SK-N-SH (cell line): ENCODE data around the gene TSPAN10. TPM values are rescaled to one million over a fixed set of nuclear protein-coding genes. Genes with fewer than 3 reads are reported as not detected.

Experiments
- CTCF ChIA-PET: fragments of 300-600, 350-600 bp; formaldehyde crosslinking; extraction: SDS; loops from one replicate; lab custom pipeline; 2021; lab: Yijun Ruan, JAX
- POLR2A ChIA-PET: fragments of 350-600 bp; sonication (Branson Sonifier 250); formaldehyde crosslinking; extraction: SDS; loops from one replicate; lab custom pipeline; 2020; ENCODE audit warnings: antibody characterized with exemption, inconsistent platforms; lab: Yijun Ruan, JAX
- DNase-seq: peaks from one replicate; pipeline ENCODE4 v3.0.0; 2012
- H2AFZ ChIP-seq: fragments of 200-600 bp; sonication (generic); 2 replicates; pipeline ENCODE4 v1.8.1; 2016; ENCODE audit warnings: antibody characterized with exemption, mild to moderate bottlenecking, low read depth
- H3F3A ChIP-seq: fragments of 200-600 bp; sonication (generic); replicated peaks from 2 replicates; pipeline ENCODE3; 2016; ENCODE audit warnings: antibody characterized with exemption, mild to moderate bottlenecking; ENCODE audit not compliant: insufficient read depth
- H3K27ac ChIP-seq, 2 experiments: fragments of 200-500 bp in 1 of 2; fragments of 200-600 bp in 1 of 2; sonication (Bioruptor generic) in 1 of 2; sonication (generic), shearing (Covaris generic) in 1 of 2; 2 replicates each; pipeline versions ENCODE4 v1.5.1 to v1.6.1; 2014 to 2016; ENCODE audit warnings: low read depth in 2 of 2, inconsistent platforms in 1 of 2, low read length in 1 of 2, mild to moderate bottlenecking in 1 of 2, mixed read lengths in 1 of 2
- H3K27me3 ChIP-seq: fragments of 200-600 bp; sonication (generic), shearing (Covaris generic); 2 replicates; pipeline ENCODE4 v1.6.1; 2016; ENCODE audit warnings: mixed run types; ENCODE audit not compliant: insufficient read depth
- H3K36me3 ChIP-seq, 2 experiments: fragments of 200-500 bp in 1 of 2; fragments of 200-600 bp in 1 of 2; sonication (Bioruptor generic) in 1 of 2; sonication (generic) in 1 of 2; replicated peaks in 1 of 2; 2 replicates each; pipeline versions ENCODE3 to v1.5.1; 2014 to 2016; ENCODE audit warnings: low read length in 1 of 2, mild to moderate bottlenecking in 1 of 2; ENCODE audit not compliant: insufficient read depth in 2 of 2, control insufficient read depth in 1 of 2
- H3K4me1 ChIP-seq, 2 experiments: fragments of 200-500 bp in 1 of 2; fragments of 200-600 bp in 1 of 2; sonication (Bioruptor generic) in 1 of 2; sonication (generic), shearing (Covaris generic) in 1 of 2; 2 replicates each; pipeline versions ENCODE4 v1.5.1 to v1.6.1; 2014 to 2016; ENCODE audit warnings: low read depth in 1 of 2, low read length in 1 of 2, mixed run types in 1 of 2; ENCODE audit not compliant: insufficient read depth in 2 of 2, control insufficient read depth in 1 of 2
- H3K4me2 ChIP-seq: fragments of 200-600 bp; sonication (generic), shearing (Covaris generic); 2 replicates; pipeline ENCODE4 v1.6.1; 2017; ENCODE audit warnings: mixed run types
- H3K4me3 ChIP-seq, 2 experiments: fragments of 200-500 bp in 1 of 2; fragments of 200-600 bp in 1 of 2; sonication (Bioruptor generic) in 1 of 2; sonication (generic), shearing (Covaris generic) in 1 of 2; 2 replicates each; pipeline versions ENCODE4 v1.5.1 to v1.8.1; 2014 to 2016; ENCODE audit warnings: low read depth in 2 of 2, inconsistent platforms in 1 of 2, low read length in 1 of 2, mild to moderate bottlenecking in 1 of 2, mixed read lengths in 1 of 2, moderate library complexity in 1 of 2
- H3K79me2 ChIP-seq: fragments of 200-600 bp; sonication (generic); 2 replicates; pipeline ENCODE4 v1.8.1; 2017; ENCODE audit warnings: mild to moderate bottlenecking; ENCODE audit not compliant: insufficient read depth
- H3K9ac ChIP-seq: fragments of 200-600 bp; sonication (generic); 2 replicates; pipeline ENCODE4 v1.6.1; 2017; ENCODE audit warnings: mixed run types
- H3K9me2 ChIP-seq: fragments of 200-600 bp; sonication (generic); 2 replicates; pipeline ENCODE4 v1.6.1; 2017; ENCODE audit warnings: mixed run types
- H3K9me3 ChIP-seq: fragments of 200-600 bp; sonication (generic); 2 replicates; pipeline ENCODE4 v1.6.1; 2017; ENCODE audit warnings: mixed run types, mild to moderate bottlenecking, moderate library complexity
- H4K20me1 ChIP-seq: fragments of 200-600 bp; sonication (generic); 2 replicates; pipeline ENCODE4 v1.6.1; 2017; ENCODE audit warnings: mild to moderate bottlenecking, mixed run types; ENCODE audit not compliant: insufficient read depth
- ELF1 ChIP-seq: IDR thresholded peaks from 2 replicates; pipeline ENCODE4 v1.4.0; 2012
- FOSL2 ChIP-seq: IDR thresholded peaks from 2 replicates; pipeline ENCODE4 v1.4.0; 2012; ENCODE audit warnings: low read depth, mild to moderate bottlenecking, moderate library complexity, borderline replicate concordance
- FOXM1 ChIP-seq: IDR thresholded peaks from 2 replicates; pipeline ENCODE4 v1.4.0; 2012; ENCODE audit warnings: low read depth, mild to moderate bottlenecking
- GABPA ChIP-seq: IDR thresholded peaks from 2 replicates; pipeline ENCODE4 v1.4.0; 2012; ENCODE audit warnings: low read depth, mild to moderate bottlenecking
- GATA2 ChIP-seq: sonication (generic); formaldehyde crosslinking; IDR thresholded peaks from 2 replicates; pipeline ENCODE4 v1.5.0; 2020; ENCODE audit warnings: mild to moderate bottlenecking, missing genetic modification reagents
- NFIC ChIP-seq: IDR thresholded peaks from 2 replicates; pipeline ENCODE4 v1.4.0; 2012; ENCODE audit warnings: borderline replicate concordance
- NRF1 ChIP-seq: IDR thresholded peaks from 2 replicates; pipeline ENCODE4 v1.6.1; 2012; ENCODE audit warnings: low read depth, mild to moderate bottlenecking, low read length
- POLR2AphosphoS5 ChIP-seq: IDR thresholded peaks from 2 replicates; pipeline ENCODE4 v1.6.1; 2012; ENCODE audit warnings: low read depth, low read length
- REST ChIP-seq: IDR thresholded peaks from 2 replicates; pipeline ENCODE4 v1.6.1; 2012; ENCODE audit warnings: mild to moderate bottlenecking, low read depth, low read length, moderate library complexity
- RFX5 ChIP-seq: IDR thresholded peaks from 2 replicates; pipeline ENCODE4 v1.6.1; 2012; ENCODE audit warnings: mild to moderate bottlenecking, improper control_type of control experiment, low read length
- RXRA ChIP-seq: IDR thresholded peaks from 2 replicates; pipeline ENCODE4 v1.4.0; 2012; ENCODE audit warnings: low read depth, mild to moderate bottlenecking, borderline replicate concordance
- SMC3 ChIP-seq: IDR thresholded peaks from 2 replicates; pipeline ENCODE4 v1.6.1; 2012; ENCODE audit warnings: low read depth, low read length, improper control_type of control experiment
- TCF12 ChIP-seq: IDR thresholded peaks from 2 replicates; pipeline ENCODE4 v1.4.0; 2012
- TEAD4 ChIP-seq: IDR thresholded peaks from 2 replicates; pipeline ENCODE4 v1.4.0; 2012; ENCODE audit warnings: mild to moderate bottlenecking, borderline replicate concordance; ENCODE audit not compliant: insufficient read depth
- USF2 ChIP-seq: fragments of 150-350 bp; IDR thresholded peaks from 2 replicates; pipeline ENCODE4 v1.6.1; 2017; ENCODE audit warnings: antibody characterized with exemption, low read length, low read depth, borderline replicate concordance
- WGBS: methylation state at CpG from one replicate; pipeline ENCODE4 v1.1.6; 2017; ENCODE audit warnings: low lambda C conversion rate; 5-methylcytosine and 5-hydroxymethylcytosine counted together
- polyA plus RNA-seq, 3 experiments: library from polyadenylated mRNA; depleted of rRNA; stranded (reverse); fragments of >200 nt; gene quantifications; 2 replicates each; pipeline ENCODE4 v1.2.3, GENCODE V29; 2012

The TSPAN10 gene
- polyA plus RNA-seq, 1 of the 3 experiments (the other 2 are of a cell fraction): 6.0 TPM

DNA sequence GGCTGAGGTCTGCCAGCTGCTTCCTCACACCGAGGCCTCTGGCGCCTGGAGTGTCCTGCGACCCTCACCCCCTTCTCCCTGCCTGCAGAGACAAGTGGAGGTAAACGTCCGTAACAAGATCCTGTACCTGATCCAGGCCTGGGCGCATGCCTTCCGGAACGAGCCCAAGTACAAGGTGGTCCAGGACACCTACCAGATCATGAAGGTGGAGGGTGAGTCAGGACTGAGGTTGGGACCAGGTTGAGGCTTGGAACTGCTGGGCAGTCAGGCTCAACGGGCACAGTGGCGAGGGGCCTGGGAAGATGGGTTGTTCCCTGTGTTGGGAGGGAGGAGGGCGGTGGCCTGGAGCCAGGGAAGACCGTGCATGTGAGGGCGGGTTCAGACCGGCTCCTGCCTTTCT is 51.6 kb downstream of the TSPAN10 start (continued):
- no peak for TF ChIP-seq GABPA
- TF ChIP-seq TEAD4: no peak
- TF ChIP-seq POLR2AphosphoS5: no peak
- TF ChIP-seq TCF12: no peak
- no peak for TF ChIP-seq USF2
- TF ChIP-seq NFIC: no peak
- TF ChIP-seq RXRA: no peak

GRCh38 chr17:81690066-81690465 is 53.1 kb downstream of the TSPAN10 start:
- CTCF ChIA-PET: interaction anchor here (1.0 to 1.1 kb wide), 3 partner anchors 12 to 14 kb away, joined by 3 read pairs; no protein-coding TSS in a partner anchor
- Histone ChIP-seq H3K79me2 (peaks cover 94% of the 10 kb centered on the region), H4K20me1 (peaks cover 76% of the 10 kb centered on the region), H3K9me2 (no peaks in the 10 kb centered on the region), H3K9ac (no peak overlapping the region), H3K9me3 (no peaks in the 10 kb centered on the region), H3K4me2 (no peak overlapping the region), H3K27ac (no peak overlapping the region), H3K27me3 (no peaks in the 10 kb centered on the region), H3K36me3 (peaks cover 59 to 97% of the 10 kb centered on the region in 2 experiments), H3K4me1 (peaks cover 5 to 6% of the 10 kb centered on the region in 2 experiments; a peak in 1 of 4 replicates), H2AFZ (no peak overlapping the region), H3K4me3 (no peak overlapping the region), H3F3A (peaks cover 18% of the 10 kb centered on the region)
- POLR2A ChIA-PET: interaction anchor here (1.5 kb wide), 1 partner anchor 11 kb away, joined by 3 read pairs; no protein-coding TSS in a partner anchor
- 95% methylated on average over 18 of the region's 18 CpGs for WGBS
- DNase-seq: no peak
- TF ChIP-seq REST (no peak), FOSL2 (no peak), ELF1 (no peak), FOXM1 (no peak), GATA2 (no peak), POLR2AphosphoS5 (no peak), NFIC (no peak), NRF1 (no peak), SMC3 (no peak), GABPA (no peak), TCF12 (no peak), USF2 (no peak), RFX5 (no peak), TEAD4 (no peak)
